HFF-Myc (cell line): ENCODE measurements around the gene CT47C1.

ENCODE experiments used
- DNase-seq: peaks from one replicate; pipeline ENCODE4 v3.0.0-alpha.2; 2011; ENCODE audit warnings: low read depth; ENCODE audit errors: extremely low read depth
- H3K4me3 ChIP-seq: replicated peaks from 2 replicates; pipeline ENCODE4 v1.5.1; 2011; ENCODE audit warnings: low read depth, mild to moderate bottlenecking, control low read depth, low read length
- CTCF ChIP-seq: IDR thresholded peaks from 2 replicates; pipeline ENCODE4 v1.5.1; 2012; ENCODE audit warnings: mild to moderate bottlenecking, low read depth, low read length, control low read depth; ENCODE audit errors: missing control alignments

CT47C1 gene

GRCh38 chrX:119093991-119094735 is 21.4 kb downstream of the CT47C1 start:
- DNase-seq: no peak
- H3K4me3 ChIP-seq: no peak overlapping the region
- TF ChIP-seq CTCF: no peak

- no peak for TF ChIP-seq CTCF
- DNase-seq: no peak
- no peak overlapping the region for H3K4me3 ChIP-seq
These were observed 22.0 kb downstream of the CT47C1 start for GRCh38 chrX:119094819-119095218.

- H3K4me3 ChIP-seq: no peak overlapping the region
- DNase-seq: no peak
- TF ChIP-seq CTCF: no peak
These were observed 23.1 kb downstream of the CT47C1 start for GRCh38 chrX:119095936-119096335.

- DNase-seq: no peak
- TF ChIP-seq CTCF: no peak
These were observed 28.4 kb downstream of the CT47C1 start for GRCh38 chrX:119101168-119101567.

GRCh38 chrX:119105826-119106225 is 33.0 kb downstream of the CT47C1 start:
- H3K4me3 ChIP-seq: no peak overlapping the region
- no peak for DNase-seq
- no peak for TF ChIP-seq CTCF

More at GRCh38 chrX:119101168-119101567, 28.4 kb downstream of the CT47C1 start:
- H3K4me3 ChIP-seq: no peak overlapping the region

GRCh38 chrX:119107206-119107605 is 34.4 kb downstream of the CT47C1 start:
- no peak overlapping the region for H3K4me3 ChIP-seq
- DNase-seq: no peak
- TF ChIP-seq CTCF: no peak
